GM23338 (cell line): Measurements from ENCODE around the gene AMPH. TPM values are rescaled to one million over a fixed set of nuclear protein-coding genes. Genes with fewer than 3 reads are reported as not detected.

ENCODE experiments used
- polyA plus RNA-seq: library from polyadenylated mRNA; unstranded; fragments of >200 nt; fragmentation: Nextera tagmentation; extraction: Ambion mirVana; gene quantifications from 2 replicates; pipeline ENCODE4 v1.2.1, GENCODE V29; 2016
- small RNA-seq: library from RNA; depleted of rRNA; stranded (forward); fragments of <200 nt; gene quantifications from one replicate; pipeline ENCODE3, GENCODE V24; 2014; ENCODE audit warnings: low replicate concordance
- total RNA-seq: library from RNA; depleted of rRNA; stranded (reverse); fragments of >200 nt; shearing (Covaris generic); gene quantifications from 2 replicates; pipeline ENCODE4 v1.2.3, GENCODE V29; 2014

The AMPH gene
- total and polyA plus RNA-seq, 2 experiments from 2014 or later = 4.8 to 10.2 TPM

Small RNAs within 50 kb of the gene (small RNA-seq; reads per million reads assigned to genes)
- gene RN7SL83P = not detected
- gene TRGV6 = not detected
